ENCODE data around the gene UPK3A.

UPK3A gene

DNA sequence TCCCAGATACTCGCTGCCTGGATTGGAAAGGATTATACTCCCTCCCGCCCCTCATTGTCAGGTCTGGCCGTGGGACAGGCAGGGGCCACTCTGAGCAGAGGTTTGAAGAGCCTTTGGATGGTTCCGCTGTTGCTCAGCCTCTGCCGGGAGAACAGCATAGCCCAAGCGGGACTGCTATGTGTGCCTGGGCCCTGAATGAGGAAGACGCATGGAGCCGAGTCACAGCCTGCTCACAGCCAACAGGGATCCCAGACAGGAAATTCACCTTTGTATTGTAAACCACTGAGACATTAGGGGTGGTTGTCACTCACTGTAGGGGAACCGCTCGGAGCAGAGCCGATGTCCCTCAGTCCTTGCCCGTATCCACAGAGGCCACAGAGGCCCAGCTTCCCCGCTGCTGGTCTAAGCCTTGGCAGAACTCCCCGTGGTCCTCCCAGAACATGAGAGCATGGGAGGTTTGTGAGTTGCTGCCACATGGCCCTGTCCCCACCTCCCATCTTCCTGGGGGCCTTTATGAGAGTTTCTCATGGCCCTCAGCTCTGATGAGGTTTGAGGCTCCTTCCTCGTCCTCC, 14.3 kb downstream of the UPK3A start:
- TF ChIP-seq, protein P1, sequence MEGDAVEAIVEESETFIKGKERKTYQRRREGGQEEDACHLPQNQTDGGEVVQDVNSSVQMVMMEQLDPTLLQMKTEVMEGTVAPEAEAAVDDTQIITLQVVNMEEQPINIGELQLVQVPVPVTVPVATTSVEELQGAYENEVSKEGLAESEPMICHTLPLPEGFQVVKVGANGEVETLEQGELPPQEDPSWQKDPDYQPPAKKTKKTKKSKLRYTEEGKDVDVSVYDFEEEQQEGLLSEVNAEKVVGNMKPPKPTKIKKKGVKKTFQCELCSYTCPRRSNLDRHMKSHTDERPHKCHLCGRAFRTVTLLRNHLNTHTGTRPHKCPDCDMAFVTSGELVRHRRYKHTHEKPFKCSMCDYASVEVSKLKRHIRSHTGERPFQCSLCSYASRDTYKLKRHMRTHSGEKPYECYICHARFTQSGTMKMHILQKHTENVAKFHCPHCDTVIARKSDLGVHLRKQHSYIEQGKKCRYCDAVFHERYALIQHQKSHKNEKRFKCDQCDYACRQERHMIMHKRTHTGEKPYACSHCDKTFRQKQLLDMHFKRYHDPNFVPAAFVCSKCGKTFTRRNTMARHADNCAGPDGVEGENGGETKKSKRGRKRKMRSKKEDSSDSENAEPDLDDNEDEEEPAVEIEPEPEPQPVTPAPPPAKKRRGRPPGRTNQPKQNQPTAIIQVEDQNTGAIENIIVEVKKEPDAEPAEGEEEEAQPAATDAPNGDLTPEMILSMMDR (conservative IDR thresholded peaks at IDR 0.05), result no peak
- TF ChIP-seq ZFX (IDR thresholded peaks at IDR 0.05), result no peak
- no peak overlapping the region for H3K27ac ChIP-seq

DNA sequence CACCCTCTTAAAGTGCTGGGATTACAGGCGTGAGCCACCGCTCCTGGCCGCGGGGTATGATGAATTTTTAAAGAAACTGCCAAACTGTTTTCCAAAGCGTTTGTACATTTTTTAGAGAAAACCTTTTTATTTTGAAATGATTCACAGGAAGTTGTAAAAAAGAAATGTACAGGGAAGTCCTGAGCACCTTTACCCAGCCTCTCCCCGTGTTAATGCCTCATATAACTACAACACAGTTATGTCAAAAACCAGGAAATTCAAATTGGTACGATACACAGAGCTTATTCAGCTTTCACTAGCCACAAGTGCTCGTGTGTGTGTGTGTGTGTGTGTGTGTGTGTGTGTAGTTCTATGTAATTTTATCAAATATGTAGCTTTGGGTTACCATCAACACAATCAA, 18.0 kb downstream of the UPK3A start:
- H3K27ac ChIP-seq, result no peak overlapping the region
- TF ChIP-seq, protein P1 (conservative IDR thresholded peaks at IDR 0.05), result no peak
- TF ChIP-seq ZFX (IDR thresholded peaks at IDR 0.05), result no peak

DNA sequence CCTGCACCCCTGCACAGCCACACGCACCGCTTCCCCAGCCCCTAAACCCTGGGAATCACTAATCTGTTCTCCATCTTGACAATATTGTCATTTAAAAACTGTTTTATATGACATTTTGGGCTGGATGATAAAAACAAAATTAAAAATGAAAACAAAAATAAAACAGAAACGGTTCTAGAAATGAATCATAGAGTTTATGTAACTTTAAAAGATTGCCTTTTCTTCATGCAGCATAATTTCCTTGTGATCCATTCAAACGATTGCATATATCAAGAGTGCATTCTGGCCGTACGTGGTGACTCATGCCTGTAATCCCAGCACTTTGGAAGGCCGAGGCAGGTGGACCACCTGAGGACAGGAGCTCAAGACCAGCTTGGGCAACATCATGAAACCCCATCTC, 18.4 kb downstream of the UPK3A start:
- no peak overlapping the region for H3K27ac ChIP-seq

DNA sequence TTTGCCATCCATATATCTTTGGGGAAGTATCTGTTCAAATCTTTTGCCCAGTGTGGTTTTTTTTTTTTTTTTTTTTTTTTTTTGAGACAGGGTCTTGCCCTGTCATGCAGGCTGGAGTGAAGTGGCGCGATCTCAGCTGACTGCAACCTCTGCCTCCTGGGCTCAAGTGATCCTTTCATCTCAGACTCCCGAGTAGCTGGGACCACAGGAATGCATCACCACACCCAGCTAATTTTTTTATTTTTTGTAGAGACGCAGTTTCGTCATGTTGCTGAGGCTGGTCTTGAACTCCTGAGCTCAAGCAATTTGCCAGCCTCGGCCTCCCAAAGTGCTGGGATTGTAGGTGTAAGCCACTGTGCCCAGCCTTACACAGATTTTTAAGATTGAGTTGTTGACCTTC, 20.2 kb downstream of the UPK3A start:
- no peak for TF ChIP-seq ZFX (IDR thresholded peaks at IDR 0.05)
- TF ChIP-seq, protein P1 (conservative IDR thresholded peaks at IDR 0.05), result no peak

More for the DNA sequence above, 18.4 kb downstream of the UPK3A start:
- TF ChIP-seq ZFX (IDR thresholded peaks at IDR 0.05), result no peak
- TF ChIP-seq, protein P1 (conservative IDR thresholded peaks at IDR 0.05), result no peak

DNA sequence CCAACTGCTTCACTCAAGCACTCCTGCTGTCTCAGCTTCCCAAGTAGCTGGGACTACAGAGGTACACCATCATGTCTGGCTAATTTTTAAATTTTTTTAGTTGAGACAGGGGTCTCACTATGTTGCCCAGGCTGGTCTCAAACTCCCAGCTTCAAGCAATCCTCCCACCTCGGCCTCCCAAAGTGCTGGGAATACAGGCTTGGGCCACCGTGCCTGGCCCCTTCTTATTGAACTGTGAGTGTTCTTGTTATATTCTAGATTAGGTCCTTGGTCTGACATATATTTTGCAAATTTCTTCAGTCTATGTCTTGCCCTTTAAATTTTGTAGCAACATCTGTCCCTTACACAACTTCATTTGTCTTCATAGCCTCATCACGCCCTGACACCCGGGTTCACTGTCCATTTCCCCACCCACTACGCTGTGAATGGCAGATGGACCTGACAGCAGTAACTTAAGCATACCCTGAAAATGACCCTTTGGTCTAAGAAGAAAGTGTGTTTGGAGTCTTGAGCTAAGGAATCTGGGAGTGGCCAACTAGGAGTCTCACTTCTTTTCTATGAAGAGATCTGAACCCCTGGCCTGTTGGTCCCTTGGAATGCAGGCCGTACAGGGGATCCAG, 20.8 kb downstream of the UPK3A start:
- H3K27ac ChIP-seq, result no peak overlapping the region
- TF ChIP-seq, protein P1 (conservative IDR thresholded peaks at IDR 0.05), result no peak

More for the DNA sequence above, 20.2 kb downstream of the UPK3A start:
- H3K27ac ChIP-seq, result no peak overlapping the region

DNA sequence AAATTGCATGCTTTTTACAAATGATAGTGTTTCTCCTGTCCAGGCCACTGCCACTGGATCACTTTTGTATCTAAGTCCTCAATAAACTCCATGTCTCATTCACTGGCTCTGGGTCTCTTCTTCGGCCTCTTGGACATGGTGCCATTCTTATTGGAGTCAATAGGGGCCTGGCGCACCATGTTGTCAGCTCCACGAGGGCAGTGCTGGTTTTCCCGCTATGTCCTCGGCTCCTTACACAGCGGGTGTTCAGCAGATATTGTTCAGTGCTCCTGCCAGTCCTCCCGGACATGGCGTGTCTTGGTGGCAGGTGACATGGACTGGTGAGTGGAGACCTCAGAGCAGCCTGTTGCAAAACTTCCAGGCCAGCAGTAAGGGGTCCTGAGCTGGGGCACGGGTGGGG, 21.4 kb downstream of the UPK3A start:
- TF ChIP-seq ZFX (IDR thresholded peaks at IDR 0.05), result no peak
- TF ChIP-seq, protein P1 (conservative IDR thresholded peaks at IDR 0.05), result no peak
- no peak overlapping the region for H3K27ac ChIP-seq

DNA sequence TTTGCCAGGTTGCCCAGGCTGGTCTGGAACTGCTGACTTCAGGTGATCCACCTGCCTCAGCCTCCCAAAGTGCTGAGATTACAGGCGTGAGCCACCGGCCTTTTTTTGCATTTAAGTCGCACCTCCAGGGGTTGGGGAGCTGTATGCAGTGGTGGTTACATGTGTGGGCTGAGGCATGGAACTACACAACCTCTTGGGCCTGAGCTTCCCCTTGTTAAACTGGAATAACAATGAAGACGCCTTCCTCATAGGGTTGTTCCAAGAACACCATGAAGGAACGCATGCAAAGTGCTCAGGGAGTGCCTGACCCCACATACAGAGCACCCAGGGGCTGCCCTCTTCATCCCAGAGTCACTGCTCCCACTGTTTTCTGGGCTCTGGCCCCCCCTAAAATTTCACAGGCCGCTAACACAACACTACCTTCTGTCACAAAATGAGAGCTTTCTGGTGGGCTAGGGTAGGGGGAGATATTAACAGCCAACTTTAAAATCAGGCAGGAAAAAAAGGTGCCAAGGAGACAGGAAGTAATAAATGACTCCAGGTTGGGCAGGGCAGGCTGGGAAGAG, 23.7 kb downstream of the UPK3A start:
- H3K27ac ChIP-seq, result peak overlapping the region; percentile 91
- TF ChIP-seq, protein P1 (conservative IDR thresholded peaks at IDR 0.05), result no peak
- no peak for TF ChIP-seq ZFX (IDR thresholded peaks at IDR 0.05)
